HepG2 (cell line): ENCODE results near the gene PIEZO1. TPM values are rescaled to one million over a fixed set of nuclear protein-coding genes. Genes with fewer than 3 reads are reported as not detected.
A peak's percentile ranks its signal among the peaks of the same experiment; 100 is the strongest.

Experiments
- ATAC-seq: fragments of 200-7000 bp; cut with Tn5 transposase; 3 replicates; pipeline ENCODE4 v1.9.1; 2020; ENCODE audit warnings: mild to moderate bottlenecking, moderate library complexity
- BruUV-seq: library from RNA; stranded (reverse); fragments of 400-500 nt; replicated peaks from 2 replicates; lab custom pipeline; 2021; lab: Mats Ljungman, UMichigan
- CTCF ChIA-PET: fragments of 300-600 bp; formaldehyde crosslinking; extraction: SDS; loops from one replicate; lab custom pipeline; 2021; ENCODE audit warnings: low total read pairs, inconsistent platforms, low intra/inter-chr PET ratio; lab: Yijun Ruan, JAX
- POLR2A ChIA-PET: fragments of 350-600 bp; sonication (Branson Sonifier 250); formaldehyde crosslinking; loops from one replicate; lab custom pipeline; 2020; ENCODE audit warnings: antibody characterized with exemption, inconsistent platforms; lab: Yijun Ruan, JAX
- DNase-seq: peaks from one replicate; pipeline ENCODE4 v3.0.0-alpha.2; 2015; ENCODE audit warnings: low spot score
- FAIRE-seq: peaks from 3 replicates; lab custom pipeline; 2011; peaks lifted over from hg19 to GRCh38; lab: Jason Lieb, UNC
- H2AFZ ChIP-seq: one replicate; pipeline ENCODE4 v1.6.1; 2011; ENCODE audit warnings: low read length, inconsistent platforms
- H3K27ac ChIP-seq: fragments of 300-600 bp; 3 replicates; pipeline ENCODE4 v1.8.0; 2011; ENCODE audit warnings: mixed run types, mild to moderate bottlenecking, mixed read lengths, low read length, inconsistent platforms; ENCODE audit not compliant: insufficient read depth; ENCODE audit errors: extremely low read length
- H3K27me3 ChIP-seq, 2 experiments: fragments of 200-600 bp in 1 of 2; 2 replicates in 1 of 2; 3 replicates in 1 of 2; pipeline versions ENCODE4 v1.6.0 to v1.8.0; 2011; ENCODE audit warnings: low read length in 2 of 2, mild to moderate bottlenecking in 2 of 2, moderate library complexity in 2 of 2, inconsistent platforms in 1 of 2; ENCODE audit not compliant: insufficient read depth in 2 of 2, control insufficient read depth in 1 of 2
- H3K36me3 ChIP-seq, 2 experiments: fragments of 200-600 bp in 1 of 2; replicated peaks in 1 of 2; 2 replicates in 1 of 2; 3 replicates in 1 of 2; pipeline versions ENCODE4 v1.5.1 to v1.8.0; 2011; ENCODE audit warnings: low read length in 2 of 2, inconsistent platforms in 1 of 2; ENCODE audit not compliant: insufficient read depth in 2 of 2, control insufficient read depth in 1 of 2
- H3K4me1 ChIP-seq: 2 replicates; pipeline ENCODE4 v1.5.1; 2012; ENCODE audit warnings: low read length, inconsistent platforms; ENCODE audit not compliant: insufficient read depth
- H3K4me2 ChIP-seq: 2 replicates; pipeline ENCODE4 v1.6.0; 2011; ENCODE audit warnings: low read depth, low read length, inconsistent platforms
- H3K4me3 ChIP-seq, 3 experiments: fragments of 200-600 bp in 1 of 3; sonication (generic), shearing (Covaris generic) in 1 of 3; replicated peaks in 1 of 3; 2 replicates each; pipeline ENCODE4 v1.5.1; 2011 to 2016; ENCODE audit warnings: low read length in 3 of 3, inconsistent platforms in 2 of 3, low read depth in 2 of 3, mild to moderate bottlenecking in 2 of 3, control low read depth in 1 of 3, mixed read lengths in 1 of 3; ENCODE audit not compliant: insufficient read depth in 1 of 3
- H3K79me2 ChIP-seq: one replicate; pipeline ENCODE4 v1.6.1; 2011; ENCODE audit warnings: low read length, inconsistent platforms; ENCODE audit not compliant: insufficient read depth
- H3K9ac ChIP-seq: 2 replicates; pipeline ENCODE4 v1.6.0; 2011; ENCODE audit warnings: mild to moderate bottlenecking, low read depth, low read length, inconsistent platforms; ENCODE audit not compliant: insufficient read depth
- H3K9me3 ChIP-seq: 2 replicates; pipeline ENCODE4 v1.5.1; 2012; ENCODE audit warnings: mild to moderate bottlenecking, low read length
- H4K20me1 ChIP-seq: 2 replicates; pipeline ENCODE4 v1.6.0; 2011; ENCODE audit warnings: inconsistent platforms, mild to moderate bottlenecking, low read length, moderate library complexity; ENCODE audit not compliant: insufficient read depth
- AKAP8 ChIP-seq: sonication (generic); formaldehyde crosslinking; IDR thresholded peaks from 2 replicates; pipeline ENCODE4 v1.5.1; 2020; ENCODE audit warnings: mild to moderate bottlenecking, missing genetic modification reagents
- ARHGAP35 ChIP-seq: sonication (generic); formaldehyde crosslinking; IDR thresholded peaks from 2 replicates; pipeline ENCODE4 v1.9.0; 2022; ENCODE audit warnings: mild to moderate bottlenecking, inconsistent platforms, moderate library complexity, missing genetic modification reagents, borderline replicate concordance
- DPF2 ChIP-seq: sonication (generic); formaldehyde crosslinking; IDR thresholded peaks from 2 replicates; pipeline ENCODE4 v1.4.0; 2020; ENCODE audit warnings: mild to moderate bottlenecking, low read depth, missing genetic modification reagents, borderline replicate concordance
- KDM5A ChIP-seq: fragments of 200-600 bp; sonication (generic); IDR thresholded peaks from 2 replicates; pipeline ENCODE4 v1.7.0; 2018; ENCODE audit warnings: antibody characterized with exemption, mild to moderate bottlenecking, low read length, borderline replicate concordance
- MAFK ChIP-seq, 2 experiments: IDR thresholded peaks in 1 of 2; conservative IDR thresholded peaks in 1 of 2; 2 replicates each; pipeline ENCODE4 v1.6.1; 2011; ENCODE audit warnings: improper control_type of control experiment in 2 of 2, low read length in 2 of 2
- PAWR ChIP-seq: sonication (generic); formaldehyde crosslinking; IDR thresholded peaks from 2 replicates; pipeline ENCODE4 v1.4.0; 2020; ENCODE audit warnings: missing genetic modification reagents, mild to moderate bottlenecking, borderline replicate concordance
- THRA ChIP-seq: sonication (generic); formaldehyde crosslinking; IDR thresholded peaks from 2 replicates; pipeline ENCODE4 v1.4.0; 2020; ENCODE audit warnings: missing genetic modification reagents, borderline replicate concordance
- ZNF260 ChIP-seq: sonication (generic); formaldehyde crosslinking; IDR thresholded peaks from 2 replicates; pipeline ENCODE4 v1.4.0; 2020; ENCODE audit warnings: missing genetic modification reagents, low read depth, mild to moderate bottlenecking, borderline replicate concordance
- WGBS: methylation state at CpG from one replicate; pipeline ENCODE4 v1.1.6; 2017; ENCODE audit warnings: low lambda C conversion rate; 5-methylcytosine and 5-hydroxymethylcytosine counted together
- in situ Hi-C: cut with HindIII; loops from 2 replicates; pipeline ENCODE4 v1.10.0; 2017; ENCODE audit warnings: low pct_unique_long_range_greater_than_20kb; ENCODE audit not compliant: extremely low pct_ligation_motif_present
- intact Hi-C: fragments of 100-400 bp; cut with micrococcal nuclease; formaldehyde crosslinking; loops from one replicate; pipeline ENCODE4 v1.10.0; 2022; ENCODE audit not compliant: unreplicated experiment
- polyA plus RNA-seq, 8 experiments: library from polyadenylated mRNA; depleted of rRNA in 3 of 8; stranded (reverse) in 7 of 8; unstranded in 1 of 8; fragments of >200 nt; fragmentation: Illumina TruSeq in 4 of 8; extraction: Trizol in 4 of 8; gene quantifications; 2 replicates each; pipeline versions ENCODE4 v1.2.1 to v1.2.3, GENCODE V29; 2011 to 2016; ENCODE audit warnings: low read depth in 4 of 8, missing spikeins in 1 of 8, mixed read lengths in 1 of 8; ENCODE audit not compliant: insufficient read depth in 1 of 8
- total RNA-seq, 5 experiments: library from RNA; depleted of rRNA; stranded (reverse); fragments of >200 nt; fragmentation: Illumina TruSeq; extraction: Trizol; gene quantifications; 2 replicates each; pipeline ENCODE4 v1.2.3, GENCODE V29; 2016; ENCODE audit warnings: low read depth in 1 of 5

PIEZO1 gene
- total and polyA plus RNA-seq, 2 of the 13 experiments (the other 11 are each of a cell fraction or from before 2014, with no cell fraction given): 67.9 to 85.0 TPM

GRCh38 chr16:88727871-88728270, 57.1 kb downstream of the PIEZO1 start:
- no peak overlapping the region for H2AFZ ChIP-seq
- no TSS peak for BruUV-seq
- FAIRE-seq (no peak), ATAC-seq (no peak), DNase-seq (no peak)
- intact Hi-C loops (no loop called here), in situ Hi-C loops (no loop called here)
- H3K36me3 ChIP-seq: peaks cover 42 to 69% of the 10 kb centered on the region in 2 experiments; a peak in 4 of 5 replicates
- H3K27me3 ChIP-seq: no peaks in the 10 kb centered on the region
- no peaks in the 10 kb centered on the region for H3K4me1 ChIP-seq
- 96% methylated on average over 19 of the region's 20 CpGs for WGBS
- no peak overlapping the region for H3K4me3 ChIP-seq
- TF ChIP-seq ARHGAP35 (CRISPR knock-in tag) (no peak), AKAP8 (CRISPR knock-in tag) (no peak), THRA (CRISPR knock-in tag) (no peak), ZNF260 (CRISPR knock-in tag) (no peak), KDM5A (no peak), MAFK (conservative IDR thresholded peaks at IDR 0.05 in 1 of 2, IDR thresholded peaks at IDR 0.05 in 1 of 2; ENCODE audit: low read length in 2 of 2) (peak; percentile 5 to 14; a peak in 1 of 4 replicates), DPF2 (CRISPR knock-in tag) (no peak), PAWR (no peak)
- no peak overlapping the region for H3K4me2 ChIP-seq
- no peak overlapping the region for H3K27ac ChIP-seq
- H4K20me1 ChIP-seq: no peaks in the 10 kb centered on the region
- ChIA-PET POLR2A (no interaction called here), CTCF (no interaction called here)
- no peaks in the 10 kb centered on the region for H3K79me2 ChIP-seq
- H3K9ac ChIP-seq: no peak overlapping the region
- H3K9me3 ChIP-seq: no peaks in the 10 kb centered on the region
